Measurements from ENCODE around the gene TAS1R1.

DNA sequence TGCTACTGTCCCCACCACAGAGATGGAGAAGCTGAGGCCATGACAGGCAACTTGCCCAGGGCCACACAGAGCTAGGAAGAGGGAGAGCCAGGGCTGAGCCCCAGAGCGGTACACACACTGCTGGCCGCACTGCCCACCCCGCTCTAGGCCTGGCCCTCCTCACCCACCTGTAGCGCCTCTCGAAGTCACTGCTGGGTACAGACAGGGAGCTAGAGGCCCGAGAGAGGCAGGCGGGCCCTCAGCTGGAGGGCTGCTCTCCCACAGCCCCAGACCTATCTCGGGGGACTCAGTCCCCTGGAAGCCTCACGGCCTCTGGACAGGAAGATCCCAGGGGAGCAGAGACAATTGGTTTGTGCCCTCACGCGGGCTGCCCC is 46.3 kb upstream of the TAS1R1 start:
- TF ChIP-seq, protein P1, sequence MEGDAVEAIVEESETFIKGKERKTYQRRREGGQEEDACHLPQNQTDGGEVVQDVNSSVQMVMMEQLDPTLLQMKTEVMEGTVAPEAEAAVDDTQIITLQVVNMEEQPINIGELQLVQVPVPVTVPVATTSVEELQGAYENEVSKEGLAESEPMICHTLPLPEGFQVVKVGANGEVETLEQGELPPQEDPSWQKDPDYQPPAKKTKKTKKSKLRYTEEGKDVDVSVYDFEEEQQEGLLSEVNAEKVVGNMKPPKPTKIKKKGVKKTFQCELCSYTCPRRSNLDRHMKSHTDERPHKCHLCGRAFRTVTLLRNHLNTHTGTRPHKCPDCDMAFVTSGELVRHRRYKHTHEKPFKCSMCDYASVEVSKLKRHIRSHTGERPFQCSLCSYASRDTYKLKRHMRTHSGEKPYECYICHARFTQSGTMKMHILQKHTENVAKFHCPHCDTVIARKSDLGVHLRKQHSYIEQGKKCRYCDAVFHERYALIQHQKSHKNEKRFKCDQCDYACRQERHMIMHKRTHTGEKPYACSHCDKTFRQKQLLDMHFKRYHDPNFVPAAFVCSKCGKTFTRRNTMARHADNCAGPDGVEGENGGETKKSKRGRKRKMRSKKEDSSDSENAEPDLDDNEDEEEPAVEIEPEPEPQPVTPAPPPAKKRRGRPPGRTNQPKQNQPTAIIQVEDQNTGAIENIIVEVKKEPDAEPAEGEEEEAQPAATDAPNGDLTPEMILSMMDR (IDR thresholded peaks at IDR 0.05; ENCODE audit: insufficient read depth, low read length, poor library complexity, severe bottlenecking) = no peak
- TF ChIP-seq EZH2phosphoT487 (conservative IDR thresholded peaks at IDR 0.05; ENCODE audit: low read length) = no peak
